ENCODE measurements around the gene NPTN. TPM values are rescaled to one million over a fixed set of nuclear protein-coding genes. Genes with fewer than 3 reads are reported as not detected.

The NPTN gene
- polyA plus RNA-seq, 3 donors = 86.5 to 137 (median 88.0) TPM

GRCh38 chr15:73527598-73527997, 105.6 kb downstream of the NPTN start:
- H2AFZ ChIP-seq (ENCODE audit: insufficient read depth, low read depth, low read length, poor library complexity, severe bottlenecking) = no peak overlapping the region
- DNase-seq = no peak
- whole genome bisulfite sequencing (ENCODE audit: insufficient coverage) = no CpG with 5 or more reads among the region's 2 CpGs
- H3K4me3 ChIP-seq (replicated peaks in 1 of 3; ENCODE audit: low read depth in 2 of 3, low read length in 3 of 3) = no peak overlapping the region
- H3K79me2 ChIP-seq (ENCODE audit: insufficient read depth, low read length) = no peaks in the 10 kb centered on the region
- Mint-ChIP-seq H3K27me3 (ENCODE audit: low read depth in 3 of 3) (peaks cover 17 to 21% (median 21%) of the 10 kb centered on the region in 3 donors), H3K27ac (no peak overlapping the region), H3K36me3 (no peaks in the 10 kb centered on the region), H3K9me3 (peaks cover 0 to 5% (median 3%) of the 10 kb centered on the region in 7 donors), H3K4me1 (no peaks in the 10 kb centered on the region), H3K4me3 (no peak overlapping the region)
- no peaks in the 10 kb centered on the region for H3K9me3 ChIP-seq (replicated peaks in 1 of 2; ENCODE audit: control insufficient read depth in 1 of 2, insufficient read depth in 1 of 2, low read length in 2 of 2)
- intact Hi-C loops (cut with micrococcal nuclease) = no loop called here
- TF ChIP-seq CTCF (IDR thresholded peaks at IDR 0.05) = no peak
- no peaks in the 10 kb centered on the region for H3K36me3 ChIP-seq (replicated peaks in 1 of 2; ENCODE audit: control insufficient read depth in 1 of 2, insufficient read depth in 2 of 2, low read length in 2 of 2)
- H3K4me1 ChIP-seq (ENCODE audit: control insufficient read depth in 1 of 2, insufficient read depth in 2 of 2, low read length in 2 of 2) = no peaks in the 10 kb centered on the region
- H3K27me3 ChIP-seq (ENCODE audit: control insufficient read depth in 2 of 2, insufficient read depth in 2 of 2, low read length in 2 of 2) = peaks cover 15 to 23% of the 10 kb centered on the region in 2 donors
- H3K9ac ChIP-seq (ENCODE audit: insufficient read depth, low read length, poor library complexity, severe bottlenecking) = no peak overlapping the region
- no peak overlapping the region for H3K4me2 ChIP-seq (replicated peaks; ENCODE audit: extremely low read depth, low read length, poor library complexity, severe bottlenecking)
- H3K27ac ChIP-seq (ENCODE audit: low read depth in 1 of 2, low read length in 2 of 2) = no peak overlapping the region
- H4K20me1 ChIP-seq (ENCODE audit: insufficient read depth, low read length) = no peaks in the 10 kb centered on the region

GRCh38 chr15:73524919-73525318, 108.3 kb downstream of the NPTN start:
- peaks cover 0 to 3% of the 10 kb centered on the region in 2 donors for H3K9me3 ChIP-seq (replicated peaks in 1 of 2; ENCODE audit: control insufficient read depth in 1 of 2, insufficient read depth in 1 of 2, low read length in 2 of 2)
- no peaks in the 10 kb centered on the region for H3K36me3 ChIP-seq (replicated peaks in 1 of 2; ENCODE audit: control insufficient read depth in 1 of 2, insufficient read depth in 2 of 2, low read length in 2 of 2)
- Mint-ChIP-seq H3K4me1 (peaks cover 3% of the 10 kb centered on the region), H3K27ac (no peak overlapping the region), H3K36me3 (no peaks in the 10 kb centered on the region), H3K9me3 (peaks cover 0 to 14% (median 4%) of the 10 kb centered on the region in 7 donors), H3K27me3 (ENCODE audit: low read depth in 3 of 3) (peaks cover 16 to 21% (median 17%) of the 10 kb centered on the region in 3 donors), H3K4me3 (no peak overlapping the region)
- WGBS (ENCODE audit: insufficient coverage) = no CpG with 5 or more reads among the region's 1 CpG
- H3K79me2 ChIP-seq (ENCODE audit: insufficient read depth, low read length) = no peaks in the 10 kb centered on the region
- no peaks in the 10 kb centered on the region for H4K20me1 ChIP-seq (ENCODE audit: insufficient read depth, low read length)
- H3K4me2 ChIP-seq (replicated peaks; ENCODE audit: extremely low read depth, low read length, poor library complexity, severe bottlenecking) = no peak overlapping the region
- H3K9ac ChIP-seq (ENCODE audit: insufficient read depth, low read length, poor library complexity, severe bottlenecking) = no peak overlapping the region
- peaks cover 15 to 23% of the 10 kb centered on the region in 2 donors for H3K27me3 ChIP-seq (ENCODE audit: control insufficient read depth in 2 of 2, insufficient read depth in 2 of 2, low read length in 2 of 2)
- no peak for DNase-seq
- H3K27ac ChIP-seq (ENCODE audit: low read depth in 1 of 2, low read length in 2 of 2) = no peak overlapping the region
- TF ChIP-seq CTCF (IDR thresholded peaks at IDR 0.05) = no peak
- H2AFZ ChIP-seq (ENCODE audit: insufficient read depth, low read depth, low read length, poor library complexity, severe bottlenecking) = no peak overlapping the region
- intact Hi-C loops (cut with micrococcal nuclease) = no loop called here
- no peak overlapping the region for H3K4me3 ChIP-seq (replicated peaks in 1 of 3; ENCODE audit: low read depth in 2 of 3, low read length in 3 of 3)
- H3K4me1 ChIP-seq (ENCODE audit: control insufficient read depth in 1 of 2, insufficient read depth in 2 of 2, low read length in 2 of 2) = peaks cover 0 to under 1% of the 10 kb centered on the region in 2 donors

Data from CD14-positive monocyte (primary cell).